ENCODE data around the gene CUBN.

Gene CUBN

DNA sequence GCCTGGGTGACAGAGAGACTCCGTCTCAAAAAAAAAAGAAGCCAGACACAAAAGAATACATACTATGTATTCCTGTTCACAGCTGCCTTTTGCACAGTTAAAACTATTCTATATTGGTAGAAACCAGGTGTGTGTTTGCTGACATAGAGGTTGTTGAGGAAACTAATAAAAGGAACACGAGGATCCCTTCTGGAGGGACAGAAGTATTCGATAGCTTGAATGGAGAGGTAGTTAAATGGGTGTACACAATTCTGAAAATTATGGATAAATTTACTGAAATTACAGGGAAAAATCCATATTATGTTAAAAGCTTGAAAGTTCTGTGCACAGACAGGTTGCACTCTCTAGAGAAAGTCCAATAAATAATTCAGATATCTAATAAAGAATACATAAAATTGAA lies 71.5 kb downstream of the CUBN start:
- DNase-seq (ENCODE audit: low read depth, low spot score), result no peak
- ChIA-PET POLR2A (no interaction called here), CTCF (interaction anchor here (0.9 kb wide), 1 partner anchor 10 kb away, joined by 3 read pairs; no protein-coding TSS in a partner anchor)
- no peak overlapping the region for H3K4me3 ChIP-seq (ENCODE audit: low read depth, low read length)
- TF ChIP-seq, protein P1, sequence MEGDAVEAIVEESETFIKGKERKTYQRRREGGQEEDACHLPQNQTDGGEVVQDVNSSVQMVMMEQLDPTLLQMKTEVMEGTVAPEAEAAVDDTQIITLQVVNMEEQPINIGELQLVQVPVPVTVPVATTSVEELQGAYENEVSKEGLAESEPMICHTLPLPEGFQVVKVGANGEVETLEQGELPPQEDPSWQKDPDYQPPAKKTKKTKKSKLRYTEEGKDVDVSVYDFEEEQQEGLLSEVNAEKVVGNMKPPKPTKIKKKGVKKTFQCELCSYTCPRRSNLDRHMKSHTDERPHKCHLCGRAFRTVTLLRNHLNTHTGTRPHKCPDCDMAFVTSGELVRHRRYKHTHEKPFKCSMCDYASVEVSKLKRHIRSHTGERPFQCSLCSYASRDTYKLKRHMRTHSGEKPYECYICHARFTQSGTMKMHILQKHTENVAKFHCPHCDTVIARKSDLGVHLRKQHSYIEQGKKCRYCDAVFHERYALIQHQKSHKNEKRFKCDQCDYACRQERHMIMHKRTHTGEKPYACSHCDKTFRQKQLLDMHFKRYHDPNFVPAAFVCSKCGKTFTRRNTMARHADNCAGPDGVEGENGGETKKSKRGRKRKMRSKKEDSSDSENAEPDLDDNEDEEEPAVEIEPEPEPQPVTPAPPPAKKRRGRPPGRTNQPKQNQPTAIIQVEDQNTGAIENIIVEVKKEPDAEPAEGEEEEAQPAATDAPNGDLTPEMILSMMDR (IDR thresholded peaks at IDR 0.05; ENCODE audit: insufficient read depth, low read length, missing control alignments), result no peak

DNA sequence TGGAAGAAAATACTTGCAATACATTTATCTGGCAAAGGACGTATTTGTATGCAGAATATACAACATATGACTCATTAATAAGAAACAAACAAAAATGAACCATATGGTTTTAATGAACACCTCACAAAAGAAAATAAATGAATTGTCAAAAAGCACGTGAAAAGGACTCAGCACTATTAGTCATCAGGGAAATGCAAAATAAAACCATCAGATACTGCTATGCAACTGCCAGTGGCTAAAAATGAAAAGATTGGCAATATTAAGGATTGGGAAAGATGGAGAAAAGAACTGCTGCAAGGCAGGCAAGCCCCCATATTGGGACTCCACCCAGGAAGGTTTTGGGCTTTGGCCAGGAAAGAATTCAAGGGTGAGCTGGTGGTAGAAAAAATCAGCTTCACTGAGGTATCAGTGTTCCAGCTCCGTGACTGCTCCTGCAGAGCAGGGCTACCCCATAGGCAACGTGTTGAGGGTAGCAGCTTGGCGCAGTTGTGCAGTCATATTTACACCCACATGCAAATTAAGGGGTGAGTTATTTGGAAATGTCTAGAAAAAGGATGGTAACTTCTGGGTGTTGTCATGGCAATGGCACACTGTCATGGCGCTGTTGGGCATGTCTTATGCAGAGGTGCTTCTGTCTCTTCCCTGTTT lies 72.7 kb downstream of the CUBN start:
- ChIA-PET CTCF (interaction anchor here (1.0 kb wide), 1 partner anchor 10 kb away, joined by 3 read pairs; no protein-coding TSS in a partner anchor), POLR2A (interaction anchor here (1.3 kb wide), 1 partner anchor 173 kb away, joined by 3 read pairs; no protein-coding TSS in a partner anchor)
- TF ChIP-seq, protein P1 (IDR thresholded peaks at IDR 0.05; ENCODE audit: insufficient read depth, low read length, missing control alignments), result no peak
- DNase-seq (ENCODE audit: low read depth, low spot score), result peak; percentile 16
- no peak overlapping the region for H3K4me3 ChIP-seq (ENCODE audit: low read depth, low read length)

DNA sequence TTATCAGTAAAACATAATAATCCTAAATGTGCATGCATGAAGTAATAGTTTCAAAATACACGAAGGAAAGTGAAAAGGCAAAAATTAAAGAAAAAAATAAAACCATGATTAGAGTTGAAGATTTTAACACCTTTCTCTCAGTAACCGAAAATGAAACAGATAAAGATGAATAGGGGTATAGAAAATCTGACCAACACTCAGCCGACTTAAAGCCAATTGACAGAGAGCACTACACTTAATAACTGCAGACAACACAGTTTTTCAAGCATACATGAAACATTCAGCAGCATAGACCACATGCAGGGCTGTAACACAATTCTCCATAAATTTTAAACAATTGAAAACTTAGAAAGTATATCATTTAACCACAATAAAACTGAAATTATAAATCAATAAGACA lies 76.1 kb downstream of the CUBN start:
- CTCF ChIA-PET, result no interaction called here
- POLR2A ChIA-PET, result interaction anchor here (0.6 kb wide), 1 partner anchor 61 kb away, joined by 3 read pairs; no protein-coding TSS in a partner anchor
- no peak overlapping the region for H3K4me3 ChIP-seq (ENCODE audit: low read depth, low read length)
- DNase-seq (ENCODE audit: low read depth, low spot score), result no peak
- TF ChIP-seq, protein P1 (IDR thresholded peaks at IDR 0.05; ENCODE audit: insufficient read depth, low read length, missing control alignments), result no peak

DNA sequence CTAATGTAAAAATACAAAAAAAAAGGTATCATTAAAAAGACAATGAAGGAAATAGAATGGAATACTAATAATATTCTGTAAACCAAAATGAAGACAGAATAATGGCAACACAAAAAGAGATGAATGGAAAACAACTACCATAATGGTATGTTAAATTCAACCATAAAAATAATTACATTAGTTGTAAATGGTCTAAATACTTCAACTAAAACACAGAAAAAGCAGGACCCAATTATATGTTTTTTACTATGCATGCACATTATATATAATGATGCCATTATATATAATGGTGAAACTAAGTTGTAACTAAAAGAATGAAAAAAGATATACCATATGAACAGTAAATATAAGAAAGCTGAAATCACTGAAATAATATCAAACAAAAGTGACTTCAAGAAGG lies 76.5 kb downstream of the CUBN start:
- no peak overlapping the region for H3K4me3 ChIP-seq (ENCODE audit: low read depth, low read length)
- TF ChIP-seq, protein P1 (IDR thresholded peaks at IDR 0.05; ENCODE audit: insufficient read depth, low read length, missing control alignments), result no peak
- ChIA-PET CTCF (interaction anchor here (1.1 kb wide), 1 partner anchor 127 kb away, joined by 3 read pairs; no protein-coding TSS in a partner anchor), POLR2A (no interaction called here)
- no peak for DNase-seq (ENCODE audit: low read depth, low spot score)

DNA sequence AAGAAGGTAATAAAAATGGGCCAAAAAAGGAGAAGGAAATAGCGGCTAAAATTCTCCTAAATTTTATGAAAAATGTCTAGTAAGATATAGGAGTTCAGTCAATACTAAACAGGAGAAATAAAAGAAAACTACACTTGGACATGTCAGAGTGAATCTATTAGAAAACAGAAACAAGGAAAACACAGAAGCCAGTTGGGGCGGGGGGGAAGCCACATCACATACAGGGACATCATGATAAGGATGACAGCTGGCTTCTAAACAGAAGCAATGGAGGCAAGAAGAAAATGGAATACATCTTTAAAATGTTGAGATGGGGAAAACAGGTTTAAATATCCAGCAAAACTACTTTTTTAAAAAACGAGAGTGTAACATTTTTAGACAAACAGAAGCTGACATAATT lies 77.8 kb downstream of the CUBN start:
- TF ChIP-seq, protein P1 (IDR thresholded peaks at IDR 0.05; ENCODE audit: insufficient read depth, low read length, missing control alignments), result no peak
- CTCF ChIA-PET, result interaction anchor here (1.1 kb wide), 1 partner anchor 128 kb away, joined by 3 read pairs; no protein-coding TSS in a partner anchor
- H3K4me3 ChIP-seq (ENCODE audit: low read depth, low read length), result no peak overlapping the region
- POLR2A ChIA-PET, result no interaction called here
- DNase-seq (ENCODE audit: low read depth, low spot score), result no peak

DNA sequence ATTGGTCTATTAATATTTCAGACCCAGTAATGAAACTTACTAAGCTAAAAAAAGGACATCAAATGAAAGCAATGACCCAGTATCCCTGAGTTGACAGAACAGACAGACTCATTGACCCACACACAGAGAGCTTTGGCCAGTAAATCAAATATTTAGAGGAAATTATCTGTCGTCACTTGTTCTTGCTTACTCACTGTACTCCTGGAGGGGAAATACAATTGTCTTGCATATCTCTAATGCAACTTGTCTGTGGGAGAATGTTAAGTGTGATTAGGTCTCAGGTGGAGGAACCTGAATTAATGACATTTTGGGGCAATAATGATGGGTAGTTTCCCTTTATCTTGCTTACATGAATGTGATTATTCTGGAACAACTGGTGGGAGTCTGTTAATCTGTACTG lies 80.4 kb downstream of the CUBN start:
- H3K4me3 ChIP-seq (ENCODE audit: low read depth, low read length), result no peak overlapping the region
- POLR2A ChIA-PET, result interaction anchor here (2.0 kb wide), 1 partner anchor 181 kb away, joined by 8 read pairs; no protein-coding TSS in a partner anchor
- CTCF ChIA-PET, result no interaction called here
- DNase-seq (ENCODE audit: low read depth, low spot score), result no peak
- TF ChIP-seq, protein P1 (IDR thresholded peaks at IDR 0.05; ENCODE audit: insufficient read depth, low read length, missing control alignments), result no peak

Measured in AG04449 (cell line).